HCT116 (cell line): ENCODE results near the gene OR10H4. TPM values are rescaled to one million over a fixed set of nuclear protein-coding genes. Genes with fewer than 3 reads are reported as not detected.

ENCODE experiments used
- ATAC-seq: fragments of 200-7000 bp; cut with Tn5 transposase; 2 replicates; pipeline ENCODE4 v1.9.1; 2020; ENCODE audit warnings: mild to moderate bottlenecking, moderate library complexity
- BruUV-seq: library from RNA; stranded (reverse); fragments of 400-500 nt; replicated peaks from 2 replicates; lab custom pipeline; 2021; lab: Mats Ljungman, UMichigan
- CTCF ChIA-PET: fragments of 300-600 bp; sonication (Branson Sonifier 250); formaldehyde crosslinking; loops from one replicate; lab custom pipeline; 2021; ENCODE audit warnings: antibody characterized with exemption; lab: Charles Lee
- POLR2A ChIA-PET: fragments of 300-600, 350-600 bp; sonication (Branson Sonifier 250); formaldehyde crosslinking; loops from one replicate; lab custom pipeline; 2021; ENCODE audit warnings: antibody characterized with exemption; lab: Charles Lee
- RAD21 ChIA-PET, 2 experiments: fragments of 300-600 bp; sonication (Branson Sonifier 250); formaldehyde crosslinking; loops; one replicate each; lab custom pipeline; 2023; ENCODE audit warnings: low total read pairs in 2 of 2; ENCODE audit not compliant: uncharacterized antibody in 2 of 2, unreplicated experiment in 2 of 2, low non-redundant PET in 1 of 2; lab: Charles Lee
- DNase-seq: peaks from one replicate; pipeline ENCODE4 v3.0.0-alpha.2; 2010; ENCODE audit warnings: low read depth, low spot score
- H2AFZ ChIP-seq: fragments of 200-600 bp; shearing (Covaris generic), sonication (generic); 2 replicates; pipeline ENCODE4 v1.6.1; 2017; ENCODE audit warnings: low read depth, mixed run types, mixed read lengths, antibody characterized with exemption, low read length; ENCODE audit not compliant: poor library complexity, severe bottlenecking
- H3K27ac ChIP-seq: 2 replicates; pipeline ENCODE4 v1.5.1; 2012; ENCODE audit warnings: low read depth, low read length
- H3K27me3 ChIP-seq: fragments of 200-600 bp; sonication (generic); 2 replicates; pipeline ENCODE4 v1.6.1; 2016; ENCODE audit warnings: mixed run types, low read length, mixed read lengths; ENCODE audit not compliant: insufficient read depth
- H3K36me3 ChIP-seq, 2 experiments: fragments of 200-500 bp in 1 of 2; fragments of 200-600 bp in 1 of 2; sonication (Bioruptor generic) in 1 of 2; sonication (generic) in 1 of 2; 2 replicates each; pipeline versions ENCODE4 v1.5.1 to v1.6.1; 2014 to 2016; ENCODE audit warnings: low read length in 2 of 2, inconsistent platforms in 1 of 2, mixed read lengths in 1 of 2, mixed run types in 1 of 2; ENCODE audit not compliant: insufficient read depth in 2 of 2, control insufficient read depth in 1 of 2
- H3K4me1 ChIP-seq, 2 experiments: fragments of 200-600 bp in 1 of 2; sonication (generic) in 1 of 2; 2 replicates each; pipeline versions ENCODE4 v1.5.1 to v1.6.1; 2012 to 2017; ENCODE audit warnings: low read length in 2 of 2, inconsistent platforms in 1 of 2, mild to moderate bottlenecking in 1 of 2, mixed read lengths in 1 of 2, mixed run types in 1 of 2, moderate library complexity in 1 of 2; ENCODE audit not compliant: insufficient read depth in 2 of 2, control insufficient read depth in 1 of 2
- H3K4me2 ChIP-seq: fragments of 200-600 bp; sonication (generic); 2 replicates; pipeline ENCODE4 v1.6.1; 2017; ENCODE audit warnings: mixed run types, low read length, mixed read lengths
- H3K4me3 ChIP-seq, 2 experiments: fragments of 200-600 bp in 1 of 2; sonication (generic) in 1 of 2; replicated peaks in 1 of 2; 2 replicates each; pipeline ENCODE4 v1.5.1; 2011 to 2016; ENCODE audit warnings: low read length in 2 of 2, control low read depth in 1 of 2, low read depth in 1 of 2, mild to moderate bottlenecking in 1 of 2, mixed read lengths in 1 of 2, mixed run types in 1 of 2
- H3K79me2 ChIP-seq: fragments of 200-600 bp; sonication (generic); 2 replicates; pipeline ENCODE4 v1.6.1; 2017; ENCODE audit warnings: mild to moderate bottlenecking, mixed run types, low read length, moderate library complexity, mixed read lengths; ENCODE audit not compliant: insufficient read depth
- H3K9ac ChIP-seq: fragments of 200-600 bp; sonication (generic); 2 replicates; pipeline ENCODE4 v1.6.1; 2016; ENCODE audit warnings: low read length, mixed read lengths
- H3K9me2 ChIP-seq: fragments of 200-600 bp; sonication (generic), shearing (Covaris generic); 2 replicates; pipeline ENCODE4 v1.6.1; 2017; ENCODE audit warnings: mixed run types, mild to moderate bottlenecking, moderate library complexity; ENCODE audit not compliant: insufficient read depth
- H3K9me3 ChIP-seq, 2 experiments: fragments of 200-500 bp in 1 of 2; fragments of 200-600 bp in 1 of 2; sonication (Bioruptor generic) in 1 of 2; sonication (generic) in 1 of 2; 2 replicates each; pipeline ENCODE4 v1.6.1; 2014 to 2017; ENCODE audit warnings: low read length in 2 of 2, mixed read lengths in 2 of 2, inconsistent platforms in 1 of 2, low read depth in 1 of 2, mild to moderate bottlenecking in 1 of 2, mixed run types in 1 of 2, moderate library complexity in 1 of 2; ENCODE audit not compliant: control insufficient read depth in 1 of 2, insufficient read depth in 1 of 2
- H4K20me1 ChIP-seq: fragments of 200-600 bp; sonication (generic), shearing (Covaris generic); 2 replicates; pipeline ENCODE4 v1.6.1; 2017; ENCODE audit warnings: mixed run types, mild to moderate bottlenecking, moderate library complexity; ENCODE audit not compliant: insufficient read depth
- ATF3 ChIP-seq: IDR thresholded peaks from 2 replicates; pipeline ENCODE4 v1.6.1; 2012
- CBX3 ChIP-seq: IDR thresholded peaks from 2 replicates; pipeline ENCODE4 v1.6.1; 2012; ENCODE audit warnings: low read depth
- CTCF ChIP-seq, 3 experiments: fragments of 200-600 bp in 1 of 3; sonication (generic) in 1 of 3; IDR thresholded peaks in 2 of 3; conservative IDR thresholded peaks in 1 of 3; 2 replicates each; pipeline ENCODE4 v1.5.1; 2012 to 2017; ENCODE audit warnings: low read depth in 2 of 3, low read length in 2 of 3, antibody characterized with exemption in 1 of 3, borderline replicate concordance in 1 of 3, control low read depth in 1 of 3, mild to moderate bottlenecking in 1 of 3, mixed read lengths in 1 of 3, mixed run types in 1 of 3, moderate library complexity in 1 of 3; ENCODE audit not compliant: insufficient read depth in 1 of 3
- ELF1 ChIP-seq: IDR thresholded peaks from 2 replicates; pipeline ENCODE4 v1.6.1; 2012; ENCODE audit warnings: low read depth, borderline replicate concordance
- EZH2phosphoT487 ChIP-seq: fragments of 200-600 bp; IDR thresholded peaks from 2 replicates; pipeline ENCODE4 v1.6.1; 2018; ENCODE audit warnings: antibody characterized with exemption, borderline replicate concordance
- FOSL1 ChIP-seq: IDR thresholded peaks from 2 replicates; pipeline ENCODE4 v1.6.1; 2012; ENCODE audit warnings: low read depth
- MAX ChIP-seq: IDR thresholded peaks from 2 replicates; pipeline ENCODE4 v1.6.1; 2012
- POLR2A ChIP-seq: IDR thresholded peaks from 2 replicates; pipeline ENCODE4 v1.7.0; 2011; ENCODE audit warnings: borderline replicate concordance; ENCODE audit not compliant: insufficient read depth, insufficient read length; ENCODE audit errors: extremely low read depth
- POLR2AphosphoS5 ChIP-seq: IDR thresholded peaks from 2 replicates; pipeline ENCODE4 v1.6.1; 2011; ENCODE audit warnings: mild to moderate bottlenecking, low read depth, low read length, moderate library complexity
- REST ChIP-seq: IDR thresholded peaks from 2 replicates; pipeline ENCODE4 v1.6.1; 2012; ENCODE audit warnings: low read depth
- intact Hi-C: fragments of 100-400 bp; cut with micrococcal nuclease; formaldehyde crosslinking; loops from 2 replicates; pipeline ENCODE4 v1.10.0; 2022
- total RNA-seq: library from RNA; stranded (reverse); gene quantifications from one replicate; pipeline ENCODE4 v1.2.1, GENCODE V29; 2021; ENCODE audit not compliant: unreplicated experiment

The OR10H4 gene
- total RNA-seq, 1 experiment from 2014 or later: not detected

GRCh38 chr19:15976836-15977689, 28.3 kb downstream of the OR10H4 start:
- BruUV-seq: no TSS peak
- no peak for TF ChIP-seq POLR2AphosphoS5
- no peak for TF ChIP-seq CBX3
- no peak for TF ChIP-seq ELF1
- TF ChIP-seq ATF3: no peak
- TF ChIP-seq MAX: no peak
- no peak for TF ChIP-seq EZH2phosphoT487
- no peak for TF ChIP-seq POLR2A
- TF ChIP-seq CTCF (IDR thresholded peaks at IDR 0.05 in 2 of 3, conservative IDR thresholded peaks at IDR 0.05 in 1 of 3; ENCODE audit: borderline replicate concordance in 1 of 3, insufficient read depth in 1 of 3, low read depth in 2 of 3, low read length in 2 of 3): no peak
- no peak for TF ChIP-seq FOSL1
- no peak for TF ChIP-seq REST
- RAD21 ChIA-PET: no interaction called here
- Histone ChIP-seq H3K9me3 (no peaks in the 10 kb centered on the region), H3K27ac (no peak overlapping the region), H2AFZ (no peak overlapping the region), H3K4me1 (peaks cover 7 to 15% of the 10 kb centered on the region in 2 experiments; a peak in 2 of 4 replicates), H3K9ac (no peak overlapping the region), H3K9me2 (no peaks in the 10 kb centered on the region), H3K27me3 (peaks cover 11% of the 10 kb centered on the region), H3K79me2 (no peaks in the 10 kb centered on the region), H3K4me3 (no peak overlapping the region), H3K36me3 (no peaks in the 10 kb centered on the region), H3K4me2 (no peak overlapping the region), H4K20me1 (no peaks in the 10 kb centered on the region)
- ATAC-seq (no peak), DNase-seq (no peak)
- POLR2A ChIA-PET: no interaction called here
- CTCF ChIA-PET: no interaction called here
- intact Hi-C loops: no loop called here
